Astrocyte of the hippocampus (primary cell): ENCODE data around the gene ZNF836.

Source experiments
- DNase-seq: peaks from one replicate; pipeline ENCODE4 v3.0.0; 2011; ENCODE audit warnings: low read depth, low spot score

ZNF836 gene

DNA sequence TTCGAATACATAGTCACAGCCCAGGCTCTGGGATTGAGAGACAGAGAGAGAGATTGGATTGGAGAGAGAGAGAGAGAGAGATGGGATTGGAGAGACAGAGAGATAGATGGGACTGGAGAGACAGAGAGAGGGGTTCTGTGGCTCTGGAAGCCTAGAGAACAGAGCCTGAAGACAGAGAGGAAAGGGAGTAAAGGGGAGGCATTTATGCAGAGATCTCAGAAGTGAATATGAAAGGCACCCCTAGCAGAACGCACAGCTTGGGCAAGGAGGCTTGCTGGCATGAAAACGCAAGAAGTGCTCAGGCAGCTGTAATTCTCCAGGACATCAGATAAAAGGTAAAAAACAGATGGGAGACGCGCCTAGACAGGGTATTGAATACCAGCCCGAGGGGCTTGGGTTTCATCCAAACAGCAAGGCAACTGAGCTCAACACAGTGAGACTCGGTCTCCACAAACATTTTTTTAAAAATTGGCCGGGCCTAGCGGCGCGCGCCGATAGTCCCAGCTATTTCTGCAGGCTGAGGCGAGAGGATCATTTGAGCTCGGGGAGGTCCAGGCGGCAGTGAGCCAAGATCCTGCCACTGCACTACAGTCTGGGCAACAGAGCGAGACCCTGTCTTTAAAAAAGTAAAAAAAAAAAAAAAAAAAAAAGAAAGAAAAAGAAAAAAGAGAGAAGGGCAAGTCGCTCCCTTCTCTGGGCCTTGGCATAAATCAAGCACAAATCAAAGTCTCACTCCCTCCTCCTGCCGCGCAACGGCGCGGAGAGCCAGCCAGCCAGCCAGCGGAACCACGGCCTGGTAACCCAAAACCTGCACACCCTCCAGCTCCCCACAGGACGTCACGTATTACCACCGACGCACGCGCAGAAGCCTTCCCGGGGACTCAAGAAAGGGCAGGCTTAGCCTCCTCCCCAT, 17.7 kb upstream of the ZNF836 start:
- no peak for DNase-seq

DNA sequence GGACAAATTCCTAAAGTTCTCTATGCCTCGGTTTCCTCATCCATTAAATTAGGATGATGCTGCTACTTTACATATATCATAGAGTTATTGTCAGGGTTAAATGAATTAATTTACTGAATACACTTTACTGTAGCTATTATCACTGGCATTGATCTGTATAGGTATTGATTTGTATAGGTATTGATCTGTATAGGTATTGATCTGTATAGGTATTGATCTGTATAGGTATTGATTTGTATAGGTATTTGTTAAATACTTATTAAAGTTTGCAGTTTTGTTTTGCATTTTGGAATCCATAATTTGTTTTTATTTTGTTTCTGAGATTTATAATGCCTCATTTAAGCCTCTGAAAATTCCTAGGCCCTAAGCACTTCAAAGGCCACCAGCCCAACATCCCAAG, 16.0 kb upstream of the ZNF836 start:
- no peak for DNase-seq

DNA sequence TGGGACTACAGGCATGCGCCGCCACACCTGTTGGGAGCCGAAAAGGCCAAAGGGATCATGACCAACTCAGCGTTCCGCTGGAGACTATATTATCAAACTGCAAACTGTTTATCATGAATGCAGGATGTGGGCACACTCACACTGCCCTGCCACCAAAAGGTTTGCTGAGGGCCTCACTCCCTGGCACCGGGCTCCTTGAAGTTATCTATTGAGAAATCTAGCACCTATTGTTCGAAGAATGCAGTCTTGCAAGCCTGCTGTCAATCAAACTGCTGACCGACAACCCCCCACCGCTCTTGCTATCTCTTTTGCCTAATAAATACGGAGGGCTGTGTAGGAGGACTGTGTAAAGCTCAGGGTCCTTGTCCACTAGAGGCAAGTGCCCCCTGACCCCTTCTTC, 5.2 kb upstream of the ZNF836 start:
- no peak for DNase-seq

DNA sequence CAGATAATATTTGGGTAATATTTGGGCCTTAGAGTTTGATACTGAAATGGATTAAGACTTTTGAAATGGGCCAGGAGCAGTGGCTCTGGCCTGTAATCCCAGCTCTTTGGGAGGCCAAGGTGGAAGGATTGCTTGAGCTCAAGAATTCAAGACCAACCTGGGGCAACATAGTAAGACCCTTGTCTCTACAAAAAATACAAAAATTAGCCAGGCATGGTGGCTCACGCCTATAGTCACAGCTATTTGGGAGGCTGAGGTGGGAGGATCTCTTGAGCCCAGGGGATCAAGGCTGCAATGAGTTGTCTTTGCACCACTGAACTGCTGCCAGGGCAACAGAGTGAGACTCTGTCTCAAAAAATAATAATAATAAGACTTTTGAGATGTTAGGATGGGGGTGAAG, 926 bp upstream of the ZNF836 start:
- DNase-seq, result no peak

GRCh38 chr19:52170863-52171320, 529 bp downstream of the ZNF836 start:
- peak; percentile 45 for DNase-seq

- peak; percentile 9 for DNase-seq
Observed at GRCh38 chr19:52170304-52170703, 1.1 kb downstream of the ZNF836 start.

- DNase-seq, result no peak
Observed at GRCh38 chr19:52155596-52156359, 15.6 kb downstream of the ZNF836 start.

GRCh38 chr19:52148256-52148655, 23.2 kb downstream of the ZNF836 start:
- no peak for DNase-seq

DNA sequence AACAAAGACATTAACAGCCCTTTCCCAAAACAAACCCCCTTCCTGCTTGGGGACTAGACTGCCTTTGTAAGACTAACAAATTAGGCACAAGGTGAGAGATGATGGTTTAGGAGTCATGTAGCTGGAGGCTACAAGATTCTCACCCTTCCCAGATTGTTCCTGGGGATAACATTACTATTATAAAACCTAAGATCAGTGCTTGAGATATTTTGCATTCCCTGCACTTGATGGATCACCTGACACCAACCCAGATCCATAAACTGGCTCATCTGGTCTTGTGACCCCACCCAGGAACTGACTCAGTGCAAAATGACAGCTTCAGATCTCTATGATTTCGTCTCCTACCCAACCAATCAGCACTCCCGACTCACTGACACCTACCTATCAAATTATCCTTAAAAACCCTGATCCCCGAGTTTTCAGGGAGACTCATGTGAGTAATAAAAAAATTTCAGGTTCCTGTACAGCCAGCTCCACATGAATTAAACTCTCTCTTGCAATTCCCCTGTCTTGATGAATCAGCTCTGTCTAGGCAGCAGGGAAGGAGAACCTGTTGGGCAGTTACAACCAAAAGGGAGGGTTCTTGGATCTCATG, 29.3 kb downstream of the ZNF836 start:
- DNase-seq, result no peak

DNA sequence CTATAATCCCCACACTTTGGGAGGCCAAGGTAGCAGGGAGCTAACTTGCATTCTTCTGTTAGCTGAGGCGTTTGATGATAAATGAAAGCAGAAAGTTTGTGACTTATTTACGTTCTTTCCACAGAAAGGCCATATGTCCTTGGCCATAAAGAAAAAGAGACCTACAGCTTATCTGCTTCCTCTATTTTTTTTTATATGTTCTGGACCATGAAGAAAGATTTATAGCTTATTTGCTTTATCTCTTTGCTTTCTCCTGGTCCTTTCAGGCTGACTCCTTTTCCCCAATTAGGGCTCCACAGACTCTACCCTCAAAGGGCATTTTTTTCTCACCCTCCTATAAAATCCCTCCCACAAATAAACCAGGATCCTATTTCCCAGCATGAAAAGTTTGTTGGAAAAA, 30.2 kb downstream of the ZNF836 start:
- DNase-seq, result no peak

DNA sequence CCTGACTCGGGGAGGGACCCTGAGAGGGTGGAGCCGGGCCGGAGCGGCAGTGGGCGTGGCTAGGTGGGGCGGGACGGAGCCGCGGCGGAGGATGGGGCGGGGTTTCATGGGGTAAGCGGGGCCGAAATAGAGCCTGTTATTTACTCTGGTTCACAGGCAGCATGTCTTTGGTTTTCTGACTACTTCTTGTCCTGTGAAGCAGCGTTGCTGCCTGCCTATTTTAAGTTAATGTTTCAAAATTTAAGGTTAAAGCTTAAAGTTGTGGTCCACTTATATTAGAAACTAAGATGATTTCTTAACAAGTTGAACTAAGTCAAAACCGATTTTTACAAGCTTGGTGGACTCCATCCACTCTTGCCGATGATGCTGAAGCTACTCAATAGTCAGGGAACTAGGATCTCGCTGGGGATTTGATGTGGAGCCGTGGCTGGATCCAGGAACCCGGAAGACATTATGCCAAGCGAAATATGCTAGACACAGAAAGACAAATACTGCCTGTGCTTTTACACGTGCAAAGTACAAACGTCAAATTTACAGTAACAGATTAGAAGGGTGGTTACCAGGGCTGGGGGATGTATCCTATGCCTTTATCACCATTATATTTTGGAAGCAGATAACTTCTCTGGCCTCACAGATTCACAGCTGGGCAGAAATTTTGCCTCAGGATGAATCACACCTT, 31.2 kb downstream of the ZNF836 start:
- DNase-seq, result no peak

GRCh38 chr19:52139252-52140031, 32.0 kb downstream of the ZNF836 start, which contains the start of gene ZNF616:
TSS of gene ZNF616 (minus strand) at chr19:52139938. CDS start at chr19:52130512, 9,426 bp downstream.
- DNase-seq, result peak; percentile 98

GRCh38 chr19:52138983-52139251, 32.5 kb downstream of the ZNF836 start:
- no peak for DNase-seq

DNA sequence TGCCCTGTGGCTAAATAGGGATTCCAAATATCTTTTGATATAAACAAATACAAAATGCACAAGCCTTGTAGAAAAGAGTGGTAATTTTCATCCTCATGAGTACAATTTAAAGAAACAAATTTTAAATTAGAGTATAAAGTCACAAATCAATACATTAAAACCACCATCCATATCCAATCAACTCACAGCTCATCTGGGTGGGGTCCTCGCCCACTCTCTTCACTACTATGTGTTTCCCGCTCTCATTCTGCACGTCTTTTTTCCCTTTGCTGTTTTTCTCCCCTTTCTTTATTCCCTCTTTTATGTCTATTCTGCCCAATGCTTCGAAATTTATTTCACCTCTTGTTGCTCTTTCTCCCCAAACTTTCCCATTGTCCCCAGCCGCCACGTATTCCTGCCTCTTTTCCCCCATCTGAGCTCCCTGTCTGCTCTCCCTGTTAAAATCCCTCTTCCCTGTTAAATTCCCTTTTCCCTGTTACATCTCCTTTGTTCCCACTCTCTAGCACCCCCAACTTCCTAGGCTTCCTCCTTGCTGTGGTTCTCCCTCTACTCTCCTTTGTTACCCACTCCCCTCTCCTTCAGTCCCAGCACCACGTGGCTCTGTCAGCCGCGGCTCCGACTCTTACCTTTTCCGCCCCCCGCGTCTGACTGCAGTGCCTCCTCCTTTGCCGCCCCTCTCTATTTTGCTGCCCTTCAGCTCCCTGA, 33.0 kb downstream of the ZNF836 start:
- peak; percentile 60 for DNase-seq

DNA sequence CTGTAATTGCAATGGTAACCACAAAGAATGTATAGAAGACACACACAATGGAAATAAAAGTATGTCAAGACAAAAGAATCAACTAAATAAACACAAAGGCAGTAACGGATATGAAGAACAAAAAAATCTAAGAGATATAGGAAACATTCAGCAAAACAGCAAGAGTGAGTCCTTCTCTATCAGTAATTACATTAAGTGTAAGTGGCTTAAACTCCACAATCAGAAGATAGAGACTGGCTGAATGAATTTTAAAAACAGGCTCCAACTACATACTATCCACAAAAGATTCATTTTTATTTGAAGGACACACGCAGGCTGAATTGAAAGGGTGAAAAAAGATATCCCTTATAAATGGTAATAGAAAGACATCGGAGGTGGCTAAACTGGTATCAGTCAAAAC, 51.1 kb downstream of the ZNF836 start:
- DNase-seq, result no peak

GRCh38 chr19:52115526-52116053, 55.8 kb downstream of the ZNF836 start:
- no peak for DNase-seq

DNA sequence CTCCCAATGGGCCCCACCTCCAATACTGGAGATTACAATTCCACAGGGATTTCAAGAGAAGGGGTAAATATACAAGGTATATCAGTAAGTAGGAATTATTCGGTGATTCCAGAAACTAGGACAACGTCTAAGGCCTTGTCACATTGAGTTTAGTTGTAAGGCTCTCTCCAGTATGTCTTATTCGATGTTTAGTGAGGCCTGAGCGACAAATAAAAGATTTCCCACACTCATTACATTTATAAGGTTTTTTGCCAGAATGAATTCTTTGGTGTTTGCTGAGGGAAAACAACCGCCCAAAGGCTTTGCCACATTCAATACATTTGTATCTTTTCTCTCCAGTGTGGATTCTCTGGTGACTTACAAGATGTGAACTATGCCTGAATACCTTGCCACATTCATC, 56.7 kb downstream of the ZNF836 start:
- DNase-seq, result no peak

DNA sequence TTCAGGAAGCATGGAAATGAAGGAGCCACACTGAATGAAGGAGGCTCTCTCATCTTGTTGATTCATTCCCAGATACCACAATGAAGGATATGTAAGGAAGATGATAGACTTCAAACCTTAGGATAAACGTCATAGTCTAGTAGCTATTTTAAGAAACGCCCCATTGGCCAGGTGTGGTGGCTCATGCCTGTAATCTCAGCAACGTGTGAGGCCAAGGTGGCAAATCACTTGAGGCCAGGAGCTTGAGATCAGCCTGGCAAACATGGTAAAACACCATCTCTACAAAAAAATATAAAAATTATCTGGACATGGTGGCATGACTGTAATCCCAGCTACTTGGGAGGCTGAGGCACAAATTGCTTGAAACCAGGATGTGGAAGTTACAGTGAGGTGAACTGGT, 58.8 kb downstream of the ZNF836 start:
- no peak for DNase-seq

- DNase-seq, result no peak
Observed at GRCh38 chr19:52110780-52111179, 60.6 kb downstream of the ZNF836 start.
